K562 (cell line): Measurements from ENCODE around the gene PCK2. TPM values are rescaled to one million over a fixed set of nuclear protein-coding genes. Genes with fewer than 3 reads are reported as not detected.

Experiments
- ATAC-seq: fragments of 200-7000 bp; cut with Tn5 transposase; 3 replicates; pipeline ENCODE4 v1.9.1; 2020; ENCODE audit warnings: moderate library complexity
- BruUV-seq: library from RNA; stranded (reverse); fragments of 400-500 nt; replicated peaks from 2 replicates; lab custom pipeline; 2021; lab: Mats Ljungman, UMichigan
- CTCF ChIA-PET: fragments of 300-600 bp; formaldehyde crosslinking; extraction: SDS; loops from one replicate; lab custom pipeline; 2021; ENCODE audit warnings: low intra/inter-chr PET ratio; lab: Yijun Ruan, JAX
- POLR2A ChIA-PET: fragments of 300-600, 350-650 bp; sonication (Branson Sonifier 250); formaldehyde crosslinking; extraction: SDS; loops from one replicate; lab custom pipeline; 2021; ENCODE audit warnings: antibody characterized with exemption, inconsistent platforms; lab: Yijun Ruan, JAX
- DNase-seq, 4 experiments: peaks; one replicate each; pipeline versions ENCODE4 v3.0.0 to v3.0.0-alpha.2; 2011 to 2018; ENCODE audit warnings: low spot score in 3 of 4, mixed read lengths in 3 of 4; ENCODE audit errors: extremely low read depth in 1 of 4
- FAIRE-seq: peaks from 2 replicates; lab custom pipeline; 2011; peaks lifted over from hg19 to GRCh38; lab: Jason Lieb, UNC
- H2AFZ ChIP-seq: 2 replicates; pipeline ENCODE4 v1.6.0; 2011; ENCODE audit warnings: low read depth, low read length, control low read depth, inconsistent platforms
- H3K27ac ChIP-seq: fragments of 200-600 bp; 3 replicates; pipeline ENCODE4 v1.8.0; 2011; ENCODE audit warnings: low read depth, mild to moderate bottlenecking, control low read depth, inconsistent platforms, low read length, moderate library complexity, mixed read lengths; ENCODE audit errors: extremely low read depth
- H3K27me3 ChIP-seq, 2 experiments: fragments of 300-600 bp in 1 of 2; 2 replicates in 1 of 2; 3 replicates in 1 of 2; pipeline versions ENCODE4 v1.6.0 to v1.8.0; 2011; ENCODE audit warnings: inconsistent platforms in 2 of 2, low read length in 2 of 2, mild to moderate bottlenecking in 1 of 2, mixed read lengths in 1 of 2, moderate library complexity in 1 of 2; ENCODE audit not compliant: control insufficient read depth in 2 of 2, insufficient read depth in 2 of 2
- H3K36me3 ChIP-seq: fragments of 300-600 bp; 3 replicates; pipeline ENCODE4 v1.8.0; 2011; ENCODE audit warnings: mild to moderate bottlenecking, low read length, inconsistent platforms; ENCODE audit not compliant: control insufficient read depth, insufficient read depth
- H3K4me1 ChIP-seq, 2 experiments: fragments of 200-600 bp in 1 of 2; replicated peaks in 1 of 2; 2 replicates in 1 of 2; 3 replicates in 1 of 2; pipeline versions ENCODE4 v1.5.1 to v1.8.0; 2011; ENCODE audit warnings: inconsistent platforms in 2 of 2, low read length in 2 of 2, mild to moderate bottlenecking in 1 of 2, mixed read lengths in 1 of 2, moderate library complexity in 1 of 2; ENCODE audit not compliant: control insufficient read depth in 2 of 2, insufficient read depth in 2 of 2
- H3K4me2 ChIP-seq: 2 replicates; pipeline ENCODE4 v1.6.1; 2011; ENCODE audit warnings: low read length, control low read depth, inconsistent platforms, mixed read lengths; ENCODE audit not compliant: insufficient read depth
- H3K4me3 ChIP-seq: fragments of 200-600 bp; sonication (generic), shearing (Covaris generic); 2 replicates; pipeline ENCODE4 v1.5.1; 2016; ENCODE audit warnings: control low read depth, inconsistent platforms
- H3K79me2 ChIP-seq: fragments of 200-600 bp; 3 replicates; pipeline ENCODE4 v1.8.0; 2011; ENCODE audit warnings: low read length, inconsistent platforms; ENCODE audit not compliant: control insufficient read depth, insufficient read depth
- H3K9ac ChIP-seq, 2 experiments: 2 replicates each; pipeline versions ENCODE4 v1.6.0 to v1.6.1; 2011; ENCODE audit warnings: low read depth in 2 of 2, low read length in 2 of 2, control low read depth in 1 of 2, inconsistent platforms in 1 of 2, mild to moderate bottlenecking in 1 of 2, mixed read lengths in 1 of 2; ENCODE audit not compliant: insufficient read depth in 1 of 2
- H3K9me1 ChIP-seq: one replicate; pipeline ENCODE4 v1.6.0; 2011; ENCODE audit warnings: inconsistent platforms, mild to moderate bottlenecking, low read length, moderate library complexity; ENCODE audit not compliant: control insufficient read depth, insufficient read depth
- H3K9me3 ChIP-seq: replicated peaks from 2 replicates; pipeline ENCODE4 v1.5.1; 2011; ENCODE audit warnings: low read depth, low read length, inconsistent platforms; ENCODE audit not compliant: control insufficient read depth, insufficient read depth
- H4K20me1 ChIP-seq: replicated peaks from 2 replicates; pipeline ENCODE4 v1.6.1; 2011; ENCODE audit warnings: low read length, inconsistent platforms, mixed read lengths; ENCODE audit not compliant: control insufficient read depth, insufficient read depth
- ARNT ChIP-seq, 2 experiments: fragments of 450-650 bp; IDR thresholded peaks; 2 replicates each; pipeline ENCODE4 v1.6.1; 2016; ENCODE audit warnings: mild to moderate bottlenecking in 1 of 2
- DDX20 ChIP-seq: fragments of 450-650 bp; IDR thresholded peaks from 2 replicates; pipeline ENCODE4 v1.6.1; 2016; ENCODE audit warnings: missing genetic modification characterization, low read depth, mild to moderate bottlenecking, missing compliant biosample characterization, moderate library complexity
- EWSR1 ChIP-seq: fragments of 450-650 bp; IDR thresholded peaks from 2 replicates; pipeline ENCODE4 v1.6.1; 2018; ENCODE audit warnings: borderline replicate concordance, mild to moderate bottlenecking, low read depth, moderate library complexity; ENCODE audit not compliant: partially characterized antibody
- PHB2 ChIP-seq: fragments of 450-650 bp; IDR thresholded peaks from 2 replicates; pipeline ENCODE4 v1.6.1; 2017; ENCODE audit warnings: low read depth
- PHTF2 ChIP-seq: fragments of 250-450 bp; sonication (Bioruptor Pico); IDR thresholded peaks from 2 replicates; pipeline ENCODE4 v1.5.0; 2021; ENCODE audit warnings: mild to moderate bottlenecking
- SMARCE1 ChIP-seq: fragments of 450-650 bp; IDR thresholded peaks from 2 replicates; pipeline ENCODE4 v1.7.1; 2016; ENCODE audit warnings: mild to moderate bottlenecking
- SRSF1 ChIP-seq: fragments of 200-400 bp; formaldehyde crosslinking; IDR thresholded peaks from 2 replicates; pipeline ENCODE4 v1.6.1; 2017; ENCODE audit warnings: mild to moderate bottlenecking, low read depth, low read length, moderate library complexity
- ZBED1 ChIP-seq: IDR thresholded peaks from 2 replicates; pipeline ENCODE4 v1.6.1; 2014
- WGBS: fragments of 100-300 bp; shearing (Covaris generic); methylation state at CpG from one replicate; pipeline ENCODE4 v1.1.6; 2016; ENCODE audit warnings: low coverage, mixed read lengths; ENCODE audit not compliant: insufficient coverage; ENCODE audit errors: missing lambda C conversion rate; 5-methylcytosine and 5-hydroxymethylcytosine counted together
- in situ Hi-C: fragments of 300-500 bp; cut with MboI; formaldehyde crosslinking; loops from 4 replicates; pipeline ENCODE4 v1.15.0; 2018; ENCODE audit warnings: inconsistent platforms, mixed read lengths
- intact Hi-C: fragments of 100-400 bp; cut with micrococcal nuclease; formaldehyde crosslinking; loops from 2 replicates; pipeline ENCODE4 v1.14.2; 2022
- polyA plus RNA-seq, 8 experiments: library from polyadenylated mRNA; depleted of rRNA in 4 of 8; stranded (reverse) in 5 of 8; unstranded in 3 of 8; fragments of >200 nt; fragmentation: Nextera tagmentation in 2 of 8; fragmentation: Illumina TruSeq in 1 of 8; extraction: Ambion mirVana in 2 of 8; extraction: Trizol in 1 of 8; gene quantifications; 2 replicates each; pipeline versions ENCODE4 v1.2.1 to v1.2.3, GENCODE V29; 2011 to 2014; ENCODE audit warnings: inconsistent platforms in 1 of 8, missing spikeins in 1 of 8
- total RNA-seq, 7 experiments: library from RNA; depleted of rRNA in 6 of 7; stranded (reverse); fragments of >200 nt in 6 of 7; fragmentation: Illumina TruSeq in 2 of 7; extraction: Trizol in 2 of 7; gene quantifications; 2 replicates each; pipeline versions ENCODE4 v1.2.1 to v1.2.3, GENCODE V29; 2011 to 2021; ENCODE audit warnings: low replicate concordance in 1 of 7
- TF ChIP-seq, protein P1 (sequence below): fragments of 250-450 bp; sonication (Bioruptor Pico); IDR thresholded peaks from 2 replicates; pipeline ENCODE4 v1.8.0; 2021; ENCODE audit warnings: moderate library complexity, mild to moderate bottlenecking, inconsistent platforms

PCK2 gene
- total and polyA plus RNA-seq, 9 of the 15 experiments (the other 6 are each of a cell fraction or from before 2014, with no cell fraction given) = 3.3 to 60.9 (median 30.4) TPM

DNA sequence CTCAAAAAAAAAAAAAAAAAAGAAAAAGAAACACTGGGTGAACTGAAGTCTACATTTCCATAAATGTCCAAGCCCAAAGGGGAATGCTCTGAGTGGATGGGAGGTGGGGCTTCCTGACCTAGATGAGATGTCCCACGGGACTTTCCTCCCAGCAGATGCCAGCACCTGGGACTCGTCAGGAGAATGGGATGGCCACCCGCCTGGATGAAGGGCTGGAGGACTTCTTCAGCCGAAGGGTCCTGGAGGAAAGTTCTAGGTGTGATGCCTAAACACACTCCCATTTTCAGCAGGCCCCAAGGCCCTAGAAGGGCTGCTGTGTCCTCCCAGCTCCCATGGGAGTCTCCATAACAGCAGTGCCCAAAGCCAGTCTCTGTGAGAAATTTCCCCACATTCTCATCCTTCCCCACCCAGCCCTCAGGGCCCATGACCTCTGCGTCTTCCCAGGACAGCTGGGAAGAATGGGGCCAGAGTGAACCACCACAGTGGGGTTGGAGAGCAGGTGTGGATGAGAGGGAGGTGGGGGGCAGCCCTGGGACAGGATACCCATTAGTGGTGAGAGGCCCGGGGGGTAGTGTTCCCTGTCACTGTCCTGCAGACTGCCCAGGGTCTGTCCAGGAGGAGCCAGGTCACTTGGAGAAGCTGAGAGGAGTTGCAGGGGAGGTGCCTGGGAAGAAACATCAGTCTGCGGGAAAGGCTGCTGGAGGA, 29.9 kb upstream of the PCK2 start:
- no peaks in the 10 kb centered on the region for H3K4me1 ChIP-seq
- in situ Hi-C loops (no loop called here), intact Hi-C loops (no loop called here)
- 5% methylated on average over 6 of the region's 7 CpGs for WGBS
- no peak overlapping the region for H2AFZ ChIP-seq
- no peaks in the 10 kb centered on the region for H4K20me1 ChIP-seq
- DNase-seq (no peak), ATAC-seq (no peak), FAIRE-seq (no peak)
- no peaks in the 10 kb centered on the region for H3K9me3 ChIP-seq
- no peak overlapping the region for H3K4me3 ChIP-seq
- POLR2A ChIA-PET = interaction anchor here (0.7 to 1.0 kb wide), 2 partner anchors 20 to 30 kb away, joined by 3 read pairs; partner anchors contain the start of gene PCK2
- peaks cover 0 to 20% of the 10 kb centered on the region in 2 experiments; a peak in 3 of 5 replicates for H3K27me3 ChIP-seq
- no peak overlapping the region for H3K27ac ChIP-seq
- no peaks in the 10 kb centered on the region for H3K9me1 ChIP-seq
- no TSS peak for BruUV-seq
- CTCF ChIA-PET = no interaction called here
- no peaks in the 10 kb centered on the region for H3K36me3 ChIP-seq
- TF ChIP-seq SRSF1 (no peak), SMARCE1 (no peak), PHB2 (no peak), ZBED1 (no peak), EWSR1 (no peak), ARNT (IDR thresholded peaks at IDR 0.05) (no peak), DDX20 (tag) (no peak), PHTF2 (CRISPR knock-in tag) (no peak)
- TF ChIP-seq, protein P1, sequence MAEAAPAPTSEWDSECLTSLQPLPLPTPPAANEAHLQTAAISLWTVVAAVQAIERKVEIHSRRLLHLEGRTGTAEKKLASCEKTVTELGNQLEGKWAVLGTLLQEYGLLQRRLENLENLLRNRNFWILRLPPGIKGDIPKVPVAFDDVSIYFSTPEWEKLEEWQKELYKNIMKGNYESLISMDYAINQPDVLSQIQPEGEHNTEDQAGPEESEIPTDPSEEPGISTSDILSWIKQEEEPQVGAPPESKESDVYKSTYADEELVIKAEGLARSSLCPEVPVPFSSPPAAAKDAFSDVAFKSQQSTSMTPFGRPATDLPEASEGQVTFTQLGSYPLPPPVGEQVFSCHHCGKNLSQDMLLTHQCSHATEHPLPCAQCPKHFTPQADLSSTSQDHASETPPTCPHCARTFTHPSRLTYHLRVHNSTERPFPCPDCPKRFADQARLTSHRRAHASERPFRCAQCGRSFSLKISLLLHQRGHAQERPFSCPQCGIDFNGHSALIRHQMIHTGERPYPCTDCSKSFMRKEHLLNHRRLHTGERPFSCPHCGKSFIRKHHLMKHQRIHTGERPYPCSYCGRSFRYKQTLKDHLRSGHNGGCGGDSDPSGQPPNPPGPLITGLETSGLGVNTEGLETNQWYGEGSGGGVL (CRISPR knock-in tag) = no peak
- no peaks in the 10 kb centered on the region for H3K79me2 ChIP-seq
- H3K9ac ChIP-seq = no peak overlapping the region
- no peak overlapping the region for H3K4me2 ChIP-seq
